G401 (cell line): ENCODE measurements around the gene STRN3. TPM values are rescaled to one million over a fixed set of nuclear protein-coding genes. Genes with fewer than 3 reads are reported as not detected.
"Not testable (repeated sequence)": the region's sequence is repeated elsewhere in the genome, so short reads cannot be mapped to it uniquely, and the experiment has no call there.

ENCODE experiments used
- DNase-seq: peaks from one replicate; pipeline ENCODE4 v3.0.0-alpha.2; 2015; ENCODE audit warnings: low spot score
- in situ Hi-C: cut with HindIII; loops from 2 replicates; pipeline ENCODE4 v1.10.0; 2016; ENCODE audit warnings: low sequenced_read_pairs, mixed read lengths
- total RNA-seq: library from RNA; depleted of rRNA; stranded (reverse); fragments of >200 nt; shearing (Covaris generic); gene quantifications from 2 replicates; pipeline ENCODE4 v1.2.3, GENCODE V29; 2014

The STRN3 gene
- total RNA-seq, 1 experiment from 2014 or later, result 70.6 TPM

DNA sequence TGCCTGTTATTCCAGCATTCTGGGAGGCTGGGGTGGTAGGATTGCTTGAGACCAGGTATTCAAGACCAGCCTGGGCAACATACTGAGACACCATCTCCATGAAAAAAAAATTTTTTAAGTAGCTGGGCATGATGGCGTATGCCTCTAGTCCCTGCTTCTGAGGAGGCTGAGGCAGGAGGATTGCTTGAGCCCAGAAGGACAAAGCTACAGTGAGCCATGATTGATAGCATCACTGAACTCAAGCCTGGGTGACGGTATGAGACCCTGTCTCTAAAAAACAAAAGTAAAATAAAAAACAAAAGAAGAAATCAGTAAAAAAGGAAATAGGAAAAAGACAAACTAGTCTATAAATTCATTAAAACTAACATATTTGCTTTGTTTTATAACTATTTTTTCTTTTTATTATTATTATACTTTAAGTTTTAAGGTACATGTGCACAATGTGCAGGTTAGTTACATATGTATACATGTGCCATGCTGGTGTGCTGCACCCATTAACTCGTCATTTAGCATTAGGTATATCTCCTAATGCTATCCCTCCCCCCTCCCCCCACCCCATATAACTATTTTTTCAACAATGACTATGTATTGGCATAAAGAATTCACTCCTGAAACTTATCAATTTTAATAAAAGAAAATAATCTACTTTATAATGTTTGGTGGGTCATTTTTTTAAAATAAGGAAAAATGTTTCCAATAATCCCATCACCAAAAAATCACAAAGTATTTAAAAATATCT lies 16.2 kb downstream of the STRN3 start:
- in situ Hi-C loops, result no loop called here
- no peak for DNase-seq

DNA sequence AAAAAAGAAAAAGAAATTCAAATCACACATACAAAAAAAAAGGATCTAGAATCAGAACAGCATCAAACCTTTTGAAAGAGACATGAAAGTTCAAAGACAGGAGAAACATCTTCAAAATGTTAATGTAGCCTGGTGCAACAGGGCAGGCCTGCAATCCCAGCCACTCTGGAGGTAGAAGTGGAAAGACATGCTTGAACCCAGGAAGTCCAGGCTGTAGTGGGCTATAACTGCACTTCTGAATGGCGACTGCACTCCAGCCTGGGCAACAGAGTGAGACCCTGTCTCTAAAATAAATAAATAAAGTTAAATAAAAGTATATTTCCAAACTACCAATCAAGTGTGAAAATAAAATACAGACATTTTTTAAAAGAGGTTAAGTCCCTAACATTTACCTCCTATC lies 19.5 kb downstream of the STRN3 start:
- in situ Hi-C loops, result no loop called here
- DNase-seq, result no peak

DNA sequence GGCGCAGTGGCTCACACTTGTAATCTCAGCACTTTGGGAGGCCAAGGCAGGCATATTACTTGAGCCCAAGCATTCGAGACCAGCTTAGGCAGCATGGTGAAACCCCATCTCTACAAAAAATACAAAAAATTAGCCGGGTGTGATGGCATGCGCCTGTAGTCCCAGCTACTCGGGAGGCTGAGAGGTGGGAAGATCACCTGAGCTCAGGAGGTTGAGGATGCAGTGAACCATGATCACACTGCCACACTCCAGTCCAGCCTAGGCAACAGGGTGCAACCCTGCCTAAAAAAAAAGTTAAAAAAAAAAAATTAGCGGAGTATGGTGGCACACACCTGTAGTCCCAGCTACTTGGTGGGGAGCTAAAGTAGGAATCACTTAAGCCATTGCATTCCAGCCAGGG lies 22.2 kb downstream of the STRN3 start:
- DNase-seq, in situ Hi-C loops: not testable (repeated sequence)

DNA sequence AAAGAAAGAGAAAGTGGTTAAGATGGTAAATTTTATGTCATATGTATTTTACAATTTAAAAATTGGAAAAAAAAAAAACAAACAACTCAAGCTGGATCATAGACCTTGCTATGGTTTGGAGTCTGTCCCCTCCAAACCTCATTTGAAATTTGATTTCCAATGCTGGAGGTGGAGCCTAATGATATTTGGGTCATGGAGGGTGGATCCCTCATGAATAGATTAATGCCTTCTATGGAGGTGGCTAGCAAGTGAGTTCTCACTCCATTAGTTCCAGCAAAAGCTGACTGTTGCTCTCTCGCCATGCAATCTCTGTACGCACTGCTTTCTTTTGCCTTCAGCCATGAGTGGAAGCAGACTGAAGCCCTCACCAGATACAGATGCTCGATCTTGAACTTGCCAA lies 22.9 kb downstream of the STRN3 start:
- no peak for DNase-seq
- in situ Hi-C loops, result no loop called here

DNA sequence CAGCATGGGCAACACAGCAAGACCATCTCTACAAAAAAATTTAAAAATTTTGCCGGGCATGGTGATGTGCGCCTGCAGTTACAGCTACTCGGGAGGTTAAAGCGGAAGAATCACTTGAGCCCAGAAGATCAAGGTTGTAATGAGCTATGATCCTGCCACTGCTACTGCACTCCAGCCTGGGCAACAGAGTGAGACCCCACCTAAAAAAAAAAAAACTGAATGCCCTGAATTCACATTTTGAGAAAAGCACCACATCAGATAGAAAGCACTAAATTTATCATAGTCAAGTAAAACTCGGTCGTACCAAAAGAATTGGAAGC lies 24.9 kb downstream of the STRN3 start:
- no peak for DNase-seq
- in situ Hi-C loops, result no loop called here

DNA sequence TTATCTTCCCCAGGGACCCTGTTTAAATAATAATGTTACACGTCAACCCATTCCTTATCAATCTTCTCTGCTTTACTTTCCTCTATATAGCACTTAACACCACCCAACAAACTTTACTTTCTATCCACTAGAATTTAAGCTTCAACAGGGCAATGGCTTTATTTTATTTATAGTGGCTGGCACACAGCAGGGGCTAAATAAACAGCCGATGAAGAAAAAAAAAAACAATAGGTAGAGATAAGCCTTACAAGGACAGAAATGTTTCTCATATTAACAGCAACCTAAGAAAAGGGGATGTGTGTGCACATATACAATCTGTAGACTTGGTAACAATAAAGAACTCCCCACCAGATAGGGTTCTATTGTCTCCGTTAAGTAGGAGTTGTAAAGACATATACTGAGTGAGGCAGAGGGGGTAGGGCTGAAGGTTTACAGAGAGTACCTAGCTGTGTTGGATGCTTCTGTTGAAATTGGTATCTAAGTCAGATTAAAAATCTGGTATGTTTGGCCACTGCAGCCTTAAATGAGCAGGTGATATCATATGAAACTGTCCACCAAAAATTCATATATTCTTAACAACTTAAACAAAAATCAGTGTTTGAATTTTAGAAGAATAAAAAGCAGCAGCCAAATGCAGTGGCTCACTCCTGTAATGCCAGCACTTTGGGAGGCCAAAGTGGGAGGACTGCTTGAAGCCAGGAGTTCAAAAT lies 25.4 kb downstream of the STRN3 start:
- no peak for DNase-seq
- in situ Hi-C loops, result no loop called here

DNA sequence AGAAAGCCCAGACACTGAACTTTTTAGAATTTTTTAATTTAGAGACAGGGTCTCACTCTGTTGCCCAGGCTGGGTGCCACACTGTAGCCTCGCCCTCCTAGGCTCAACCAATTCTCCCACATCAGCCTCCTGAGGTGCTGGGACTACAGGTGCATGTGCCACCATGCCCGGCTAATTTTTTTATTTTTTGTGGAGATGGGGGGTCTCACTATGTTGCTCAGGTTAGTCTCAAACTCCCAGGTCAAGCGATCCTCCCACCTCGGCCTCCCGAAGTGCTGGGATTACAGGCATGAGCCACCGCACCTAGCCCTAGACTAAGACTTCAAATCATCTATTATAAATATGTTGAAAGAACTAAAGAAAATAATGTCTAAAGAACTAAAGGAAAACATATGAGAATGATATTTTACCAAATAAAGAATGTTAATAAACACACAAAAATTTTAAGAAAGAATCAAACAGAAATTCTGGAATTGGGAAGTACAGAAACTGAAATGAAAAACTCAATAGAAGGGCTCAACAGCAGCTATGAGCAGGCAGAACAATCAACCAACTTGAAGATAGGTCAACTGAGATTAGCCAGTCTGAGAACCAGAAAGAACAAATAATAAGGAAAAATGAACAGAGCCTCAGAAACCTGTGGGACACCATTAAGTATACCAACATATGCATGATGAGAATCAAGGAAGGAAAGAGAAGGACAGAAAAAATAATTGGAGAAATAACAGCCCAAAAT lies 27.0 kb downstream of the STRN3 start:
- DNase-seq, result no peak
- in situ Hi-C loops, result no loop called here

DNA sequence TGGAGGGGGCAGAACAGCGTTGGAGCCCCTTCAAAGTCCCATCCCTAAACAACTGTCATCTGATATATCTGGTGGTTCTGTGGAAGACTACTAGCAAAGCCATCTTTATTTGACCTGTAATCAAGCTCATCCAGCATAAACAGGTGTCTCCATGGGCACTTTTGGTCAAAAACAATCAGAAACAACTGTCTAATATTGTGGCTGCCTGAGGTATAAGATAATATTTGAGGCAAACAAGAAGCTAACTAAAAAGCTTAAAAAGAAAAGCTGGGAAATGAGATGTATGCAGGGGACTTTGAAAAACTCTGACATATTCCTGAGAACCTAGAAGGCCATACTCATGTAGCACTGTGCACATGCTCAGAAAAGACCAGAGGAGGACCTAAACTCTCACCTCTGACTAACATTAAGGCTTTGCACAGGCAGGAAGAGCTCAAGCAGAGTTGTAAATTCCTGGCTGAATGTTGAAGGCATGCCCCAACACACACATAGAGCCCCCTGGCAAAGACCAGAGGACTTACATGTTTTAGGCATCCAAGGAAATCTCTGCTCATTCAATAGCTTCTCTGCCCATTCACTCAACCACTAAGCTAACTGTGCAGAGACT lies 28.0 kb downstream of the STRN3 start:
- in situ Hi-C loops, result no loop called here
- no peak for DNase-seq

DNA sequence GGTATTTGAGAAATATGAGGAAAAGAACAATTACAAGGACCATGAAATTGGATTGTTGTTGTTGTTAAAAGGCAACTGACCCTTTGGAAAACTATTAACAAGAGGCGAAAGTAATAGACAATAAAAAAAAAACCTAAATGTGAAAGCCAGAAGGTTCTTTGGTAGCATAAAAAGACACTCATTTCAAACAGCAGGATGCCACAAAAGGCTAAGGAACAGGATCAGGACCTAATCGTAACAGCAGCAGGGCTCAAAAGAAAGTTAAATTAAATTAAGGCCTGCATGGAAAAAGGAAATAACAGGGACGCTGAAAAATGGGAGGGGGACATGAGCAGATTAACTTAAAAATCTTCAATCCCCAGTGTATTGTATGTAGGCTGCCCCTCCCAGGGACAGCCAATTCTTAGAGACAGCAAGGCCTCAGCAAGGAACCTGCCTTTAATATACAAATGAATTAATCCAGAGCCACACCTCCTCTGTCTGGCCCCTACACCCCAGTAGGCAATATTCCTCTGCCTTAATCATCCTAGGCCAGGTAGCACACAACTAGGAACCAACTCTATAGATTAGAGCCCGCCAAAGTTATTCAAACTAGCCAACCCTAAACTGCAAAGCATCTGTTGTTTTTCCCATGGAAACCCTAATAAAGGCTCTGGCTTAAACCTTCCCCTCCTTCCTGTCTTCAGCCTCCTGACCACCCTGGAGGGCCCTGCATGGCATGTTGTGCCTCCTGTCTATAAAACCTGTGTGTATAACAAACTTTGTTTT lies 29.1 kb downstream of the STRN3 start:
- in situ Hi-C loops, result no loop called here
- DNase-seq, result no peak

DNA sequence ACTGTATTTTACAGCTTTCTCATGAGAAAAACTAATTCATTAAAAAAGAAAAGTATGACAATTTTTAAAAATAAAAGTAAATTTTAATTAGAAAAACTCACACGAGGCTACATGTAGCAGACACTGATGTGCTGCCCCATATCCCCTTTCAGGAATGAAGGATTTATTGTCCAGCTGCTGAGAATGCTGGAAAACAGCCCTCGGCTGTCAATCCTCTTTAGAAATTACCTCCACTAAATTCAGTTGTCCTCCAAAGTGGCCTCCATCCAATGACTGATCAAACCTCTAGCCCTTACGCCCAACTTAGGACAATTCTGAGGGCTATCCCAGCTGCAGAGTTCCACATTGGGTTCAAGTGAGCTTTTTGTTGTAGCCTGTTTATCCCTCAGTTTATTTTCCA lies 30.5 kb downstream of the STRN3 start:
- in situ Hi-C loops, result no loop called here
- no peak for DNase-seq

DNA sequence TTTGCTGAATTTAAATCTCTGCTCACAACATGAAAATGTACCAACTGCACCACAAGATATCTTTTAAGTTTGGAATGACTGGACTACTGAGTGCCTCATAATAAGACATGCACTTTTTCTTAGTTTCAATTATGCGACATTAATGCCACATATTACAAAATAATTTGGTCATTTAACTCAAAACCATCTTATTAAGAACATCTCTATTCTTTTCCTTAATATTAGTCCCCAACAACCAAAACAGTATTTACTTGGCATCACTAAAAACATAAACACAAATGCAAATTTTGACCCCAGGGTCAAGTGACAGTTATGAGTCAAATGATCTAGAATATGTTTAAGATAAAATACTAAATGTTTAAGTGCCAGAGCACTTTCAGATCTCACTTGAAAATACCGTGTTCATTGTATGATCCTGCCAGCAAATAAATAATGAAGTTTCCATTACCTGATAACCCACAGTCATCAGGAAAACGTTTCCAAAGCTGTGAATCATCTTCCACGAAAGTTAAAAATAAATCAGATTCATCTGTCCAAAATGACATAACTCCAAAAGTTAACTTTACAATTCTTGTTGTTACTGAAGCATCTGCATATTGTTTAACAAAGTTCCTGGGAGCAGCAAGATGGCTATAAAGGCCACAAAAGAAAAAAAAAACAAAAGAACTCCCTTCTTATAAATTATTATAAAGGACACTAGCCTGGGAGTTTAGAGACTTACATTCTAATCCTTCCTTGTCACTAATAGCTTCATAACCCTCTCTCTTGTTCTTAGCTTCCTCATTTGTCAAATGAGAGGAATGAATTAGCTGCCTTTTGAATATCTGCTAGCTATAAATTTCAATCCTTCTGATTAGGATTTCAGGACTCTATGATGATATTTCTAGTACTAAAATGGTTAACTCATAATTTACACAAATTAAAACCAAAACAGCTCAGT lies 31.2 kb downstream of the STRN3 start:
- in situ Hi-C loops, result no loop called here
- no peak for DNase-seq

DNA sequence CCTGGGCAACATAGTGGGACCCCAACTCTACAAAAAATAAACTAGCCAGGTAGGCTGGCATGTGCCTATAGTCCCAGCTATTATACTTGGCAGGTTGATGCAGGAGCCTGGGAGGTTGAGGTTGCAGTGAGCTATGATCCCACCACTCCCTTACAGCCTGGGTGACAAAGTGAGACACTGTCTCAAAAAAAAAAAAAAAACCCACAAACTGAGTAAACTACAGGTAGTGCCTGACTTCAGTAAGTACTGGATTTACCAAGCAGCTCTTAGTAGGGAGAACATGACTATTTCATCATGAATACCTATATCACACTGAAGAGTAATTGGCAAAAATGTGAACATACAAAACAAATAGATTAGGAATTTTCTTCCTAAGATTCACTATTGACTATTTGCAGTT lies 33.1 kb downstream of the STRN3 start:
- no peak for DNase-seq
- in situ Hi-C loops, result no loop called here

DNA sequence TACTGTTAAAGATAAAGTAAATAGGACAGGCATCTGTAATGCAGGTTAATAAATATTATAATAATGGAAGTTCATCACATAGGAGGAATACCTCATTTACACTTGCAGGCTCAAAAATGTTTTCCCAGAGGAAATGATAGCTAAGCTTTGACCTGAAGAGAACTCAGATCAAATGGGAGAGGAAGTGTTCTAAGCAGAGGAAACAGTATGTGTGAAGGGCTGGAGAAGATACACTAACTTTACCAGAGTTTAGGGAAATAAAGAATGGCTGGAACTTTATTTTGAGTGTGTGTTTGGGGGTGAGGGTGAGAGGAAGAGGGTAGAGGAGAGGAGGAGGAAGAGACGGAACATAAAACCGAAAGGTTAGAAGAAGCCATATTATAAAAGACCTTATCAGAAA lies 34.8 kb downstream of the STRN3 start:
- DNase-seq, result no peak
- in situ Hi-C loops, result no loop called here

DNA sequence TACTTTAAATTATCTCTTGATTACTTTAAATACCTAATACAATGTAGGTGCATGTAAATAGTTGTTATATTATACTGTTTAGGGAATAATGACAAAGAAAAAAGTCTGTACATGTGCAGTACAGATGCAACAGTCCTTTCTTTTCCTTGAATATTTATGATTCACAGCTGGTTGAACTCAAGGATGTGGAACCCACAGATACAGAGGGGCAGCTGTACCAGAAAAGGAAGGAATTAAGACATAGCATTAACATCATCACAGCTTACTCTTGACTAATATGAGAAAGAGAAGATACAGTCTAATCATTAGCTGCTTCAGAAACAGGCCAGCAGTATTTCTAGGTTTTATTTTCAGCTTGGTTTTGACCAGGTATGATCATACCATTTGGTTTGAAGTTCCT lies 35.4 kb downstream of the STRN3 start:
- no peak for DNase-seq
- in situ Hi-C loops, result no loop called here

DNA sequence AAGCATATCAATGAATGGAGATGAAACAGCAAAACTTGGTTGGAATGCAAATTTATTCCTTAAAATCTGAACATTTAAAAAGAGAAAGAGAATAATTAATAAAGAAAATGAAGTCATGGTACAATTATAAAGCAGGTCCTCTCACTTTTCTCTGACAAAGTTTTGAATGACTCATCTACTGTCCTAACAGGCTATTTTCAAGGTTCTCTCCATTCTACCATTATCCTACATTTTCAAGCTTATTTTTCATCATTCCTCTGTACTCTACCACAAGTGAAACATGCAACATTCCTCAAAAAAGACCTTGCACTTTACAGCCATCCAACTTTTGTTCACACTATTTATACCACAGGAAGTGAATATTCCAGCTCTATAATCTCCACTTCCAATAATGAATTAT lies 37.7 kb downstream of the STRN3 start:
- DNase-seq, result no peak
- in situ Hi-C loops, result no loop called here

DNA sequence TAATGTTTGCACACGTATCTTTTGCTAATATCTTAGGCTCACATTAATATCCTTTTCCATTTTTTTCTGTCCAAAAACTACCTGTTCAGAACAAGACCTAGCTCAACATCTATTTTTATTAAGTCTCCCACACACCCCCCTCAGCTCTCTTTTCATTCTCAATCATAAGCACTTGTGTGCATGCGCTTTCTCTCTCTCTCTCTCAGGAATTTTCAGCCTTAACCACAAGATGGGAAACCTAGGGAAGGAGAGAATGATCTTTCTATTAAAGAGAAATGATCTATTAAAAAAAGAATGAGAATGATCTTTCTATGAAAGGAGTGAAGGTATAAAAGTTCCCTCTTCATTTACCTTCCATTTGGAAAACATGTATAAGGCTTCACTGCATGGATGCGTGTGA lies 40.4 kb downstream of the STRN3 start:
- in situ Hi-C loops, result no loop called here
- no peak for DNase-seq

DNA sequence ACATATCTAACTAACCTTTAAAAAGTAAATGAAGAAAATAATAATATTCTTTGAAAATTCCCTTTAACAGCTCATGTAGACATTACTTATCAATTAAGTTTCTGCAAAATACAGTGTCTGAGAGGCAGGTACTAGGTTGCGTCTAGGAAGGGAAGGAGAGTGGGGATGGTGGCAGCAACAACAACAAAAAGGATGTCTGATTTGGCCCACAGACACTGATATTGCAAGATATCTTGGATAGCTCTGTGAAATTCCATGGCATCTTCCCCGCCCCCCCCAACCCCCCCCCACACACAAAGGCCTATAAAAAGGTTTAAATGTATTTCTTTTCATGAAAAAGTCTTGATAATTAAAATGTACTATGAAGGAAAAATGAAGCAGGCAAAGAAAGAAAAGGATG lies 42.3 kb downstream of the STRN3 start:
- in situ Hi-C loops, result no loop called here

DNA sequence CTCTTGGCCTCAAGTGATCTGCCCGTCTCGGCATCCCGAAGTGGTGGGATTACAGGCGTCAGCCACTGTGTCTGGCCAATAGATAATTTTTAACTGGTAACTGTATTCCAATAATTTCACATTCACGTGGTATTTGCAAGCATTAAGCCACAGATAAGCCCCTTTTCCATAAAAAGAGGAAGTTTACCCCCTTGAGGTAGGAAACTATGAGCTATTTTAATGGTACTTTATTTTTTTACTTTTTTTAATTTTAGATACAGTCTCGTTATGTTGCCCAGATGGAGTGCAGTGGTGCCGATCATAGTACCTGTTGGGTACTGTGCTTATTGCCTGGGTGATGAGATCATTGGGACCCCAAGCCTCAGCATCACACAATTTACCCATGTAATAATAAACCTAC lies 43.6 kb downstream of the STRN3 start:
- DNase-seq, result no peak
- in situ Hi-C loops, result no loop called here

More for the DNA sequence above, 42.3 kb downstream of the STRN3 start:
- DNase-seq, result no peak
